OCI-LY1 (cell line): ENCODE measurements around the gene RGS10.

Experiments
- H2AFZ ChIP-seq: fragments of 200-600 bp; sonication (generic), shearing (Covaris generic); 2 replicates; pipeline ENCODE4 v1.6.0; 2014; ENCODE audit warnings: antibody characterized with exemption, mild to moderate bottlenecking, low read length
- H3F3A ChIP-seq: fragments of 200-600 bp; sonication (generic), shearing (Covaris generic); 2 replicates; pipeline ENCODE4 v1.6.0; 2014; ENCODE audit warnings: mild to moderate bottlenecking, antibody characterized with exemption, low read length, moderate library complexity; ENCODE audit not compliant: insufficient read depth
- H3K27ac ChIP-seq: fragments of 200-600 bp; sonication (generic); 2 replicates; pipeline ENCODE4 v1.5.1; 2014; ENCODE audit warnings: low read length, mixed run types, mild to moderate bottlenecking, low read depth; ENCODE audit not compliant: poor library complexity, severe bottlenecking
- H3K27me3 ChIP-seq: fragments of 200-600 bp; sonication (generic); 2 replicates; pipeline ENCODE4 v1.6.0; 2014; ENCODE audit warnings: antibody characterized with exemption, mild to moderate bottlenecking, low read length, moderate library complexity; ENCODE audit not compliant: insufficient read depth
- H3K36me3 ChIP-seq: fragments of 200-600 bp; sonication (generic); 2 replicates; pipeline ENCODE4 v1.6.1; 2014; ENCODE audit warnings: mild to moderate bottlenecking, antibody characterized with exemption, low read length, moderate library complexity, mixed read lengths; ENCODE audit not compliant: insufficient read depth
- H3K4me1 ChIP-seq: fragments of 200-600 bp; sonication (generic); 2 replicates; pipeline ENCODE4 v1.5.1; 2014; ENCODE audit warnings: mild to moderate bottlenecking, low read length, moderate library complexity; ENCODE audit not compliant: insufficient read depth, severe bottlenecking
- H3K4me2 ChIP-seq: fragments of 200-600 bp; sonication (generic), shearing (Covaris generic); 2 replicates; pipeline ENCODE4 v1.6.1; 2014; ENCODE audit warnings: low read length
- H3K4me3 ChIP-seq: fragments of 200-600 bp; sonication (generic); 2 replicates; pipeline ENCODE4 v1.5.1; 2014; ENCODE audit warnings: low read length, low read depth, mild to moderate bottlenecking, mixed read lengths; ENCODE audit not compliant: poor library complexity, severe bottlenecking
- H3K79me2 ChIP-seq: fragments of 200-600 bp; shearing (Covaris generic); 2 replicates; pipeline ENCODE4 v1.6.1; 2016; ENCODE audit warnings: mixed run types, low read length, mixed read lengths; ENCODE audit not compliant: insufficient read depth
- H3K9ac ChIP-seq: fragments of 200-600 bp; sonication (generic), shearing (Covaris generic); 2 replicates; pipeline ENCODE4 v1.6.1; 2014; ENCODE audit warnings: mild to moderate bottlenecking, low read length, mixed read lengths
- H3K9me2 ChIP-seq: fragments of 200-600 bp; sonication (generic), shearing (Covaris generic); 2 replicates; pipeline ENCODE4 v1.6.1; 2014; ENCODE audit warnings: low read depth, mild to moderate bottlenecking, low read length, mixed read lengths
- H3K9me3 ChIP-seq: fragments of 200-600 bp; shearing (Covaris generic); 2 replicates; pipeline ENCODE4 v1.6.1; 2014; ENCODE audit warnings: low read length, mixed read lengths
- H4K20me1 ChIP-seq: fragments of 200-600 bp; sonication (generic), shearing (Covaris generic); 2 replicates; pipeline ENCODE4 v1.6.0; 2016; ENCODE audit warnings: mild to moderate bottlenecking, low read length; ENCODE audit not compliant: insufficient read depth
- EZH2 ChIP-seq: fragments of 200-600 bp; sonication (generic), shearing (Covaris generic); IDR thresholded peaks from 2 replicates; pipeline ENCODE4 v1.8.0; 2017; ENCODE audit warnings: borderline replicate concordance, mixed run types, mild to moderate bottlenecking, antibody characterized with exemption, low read length, moderate library complexity, mixed read lengths
- TF ChIP-seq, protein P1 (sequence below): fragments of 200-600 bp; sonication (generic), shearing (Covaris generic); IDR thresholded peaks from 2 replicates; pipeline ENCODE4 v1.5.1; 2017; ENCODE audit warnings: mild to moderate bottlenecking, antibody characterized with exemption, low read length, moderate library complexity, mixed read lengths

The RGS10 gene

DNA sequence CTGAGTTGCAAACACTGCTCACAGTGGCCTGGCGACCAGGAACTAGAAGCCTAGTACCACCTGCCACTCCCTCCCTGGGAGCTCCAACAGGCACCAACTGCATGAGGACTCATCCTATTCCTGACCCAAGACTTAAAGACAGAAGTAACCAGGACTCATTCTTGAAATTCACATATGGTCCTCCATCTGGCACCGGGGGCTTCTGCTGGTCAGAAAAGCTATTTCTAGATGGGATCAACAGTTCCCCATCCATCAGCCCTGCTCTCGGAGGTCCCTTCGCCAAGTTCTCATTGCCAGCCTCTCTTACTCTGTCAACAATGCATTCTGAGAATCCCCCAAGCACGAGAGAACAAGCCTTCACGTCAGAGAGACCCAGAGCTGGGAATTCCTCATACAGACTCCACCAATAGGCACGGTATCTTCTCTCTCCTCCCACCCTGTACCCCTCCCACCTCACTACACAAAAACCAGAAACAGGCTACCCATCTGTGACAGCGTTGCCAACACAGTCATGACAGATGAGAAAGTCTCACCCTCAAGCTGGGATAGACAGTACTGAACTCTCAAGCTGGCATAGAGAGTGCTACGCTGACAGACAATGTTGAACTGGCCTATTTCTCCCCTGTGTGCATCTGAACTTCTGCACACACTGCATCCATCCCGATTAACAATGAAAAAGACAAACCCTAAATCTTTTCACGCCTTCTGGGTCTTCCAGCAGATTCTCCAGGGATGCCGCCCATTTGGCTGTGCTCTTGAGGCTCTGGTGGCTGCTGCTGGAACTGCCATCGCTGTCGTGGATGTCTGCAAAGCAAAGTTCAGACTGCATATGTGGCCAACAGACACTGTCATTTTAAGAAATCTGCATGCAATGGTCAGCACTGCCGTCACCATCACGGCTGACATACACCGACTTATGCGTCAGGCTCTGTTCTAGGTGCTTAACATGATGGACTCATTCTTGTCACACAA, 15.6 kb downstream of the RGS10 start:
- Histone ChIP-seq H3K79me2 (no peaks in the 10 kb centered on the region), H2AFZ (no peak overlapping the region), H3K36me3 (no peaks in the 10 kb centered on the region), H3K9me3 (no peaks in the 10 kb centered on the region), H3K4me1 (no peaks in the 10 kb centered on the region), H3K4me3 (no peak overlapping the region), H3K9me2 (no peaks in the 10 kb centered on the region), H3K4me2 (no peak overlapping the region), H3K27ac (no peak overlapping the region), H3K9ac (no peak overlapping the region), H3K27me3 (0 out of 2 replicates have a peak, but pooled peaks cover 3% of the 10 kb centered on the region), H3F3A (no peaks in the 10 kb centered on the region), H4K20me1 (no peaks in the 10 kb centered on the region)
- TF ChIP-seq EZH2 = no peak
- TF ChIP-seq, protein P1, sequence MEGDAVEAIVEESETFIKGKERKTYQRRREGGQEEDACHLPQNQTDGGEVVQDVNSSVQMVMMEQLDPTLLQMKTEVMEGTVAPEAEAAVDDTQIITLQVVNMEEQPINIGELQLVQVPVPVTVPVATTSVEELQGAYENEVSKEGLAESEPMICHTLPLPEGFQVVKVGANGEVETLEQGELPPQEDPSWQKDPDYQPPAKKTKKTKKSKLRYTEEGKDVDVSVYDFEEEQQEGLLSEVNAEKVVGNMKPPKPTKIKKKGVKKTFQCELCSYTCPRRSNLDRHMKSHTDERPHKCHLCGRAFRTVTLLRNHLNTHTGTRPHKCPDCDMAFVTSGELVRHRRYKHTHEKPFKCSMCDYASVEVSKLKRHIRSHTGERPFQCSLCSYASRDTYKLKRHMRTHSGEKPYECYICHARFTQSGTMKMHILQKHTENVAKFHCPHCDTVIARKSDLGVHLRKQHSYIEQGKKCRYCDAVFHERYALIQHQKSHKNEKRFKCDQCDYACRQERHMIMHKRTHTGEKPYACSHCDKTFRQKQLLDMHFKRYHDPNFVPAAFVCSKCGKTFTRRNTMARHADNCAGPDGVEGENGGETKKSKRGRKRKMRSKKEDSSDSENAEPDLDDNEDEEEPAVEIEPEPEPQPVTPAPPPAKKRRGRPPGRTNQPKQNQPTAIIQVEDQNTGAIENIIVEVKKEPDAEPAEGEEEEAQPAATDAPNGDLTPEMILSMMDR = peak; percentile 17; the same call in 1 of the 2 replicates

DNA sequence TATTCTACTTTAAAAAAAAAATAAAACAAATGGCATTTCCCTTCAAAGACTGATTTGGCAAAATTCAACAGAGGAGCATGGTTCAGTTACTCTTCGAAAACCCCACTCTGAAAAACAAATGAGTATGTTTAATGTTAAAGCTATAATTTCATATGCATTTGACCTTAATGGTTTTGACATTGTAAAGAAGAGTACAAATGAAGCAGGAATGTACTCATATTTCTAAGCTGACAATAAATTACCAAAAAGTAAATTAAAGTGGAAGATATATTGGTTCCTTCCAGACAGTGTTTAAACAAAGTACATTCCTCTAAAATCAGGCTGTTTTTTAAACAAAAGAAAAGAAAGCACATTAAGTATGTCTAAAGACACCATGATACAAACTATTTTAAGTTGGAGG, 16.4 kb downstream of the RGS10 start:
- Histone ChIP-seq H3K9me2 (no peaks in the 10 kb centered on the region), H3K4me3 (no peak overlapping the region), H3K4me1 (no peaks in the 10 kb centered on the region), H3K79me2 (no peaks in the 10 kb centered on the region), H3K9ac (no peak overlapping the region), H4K20me1 (no peaks in the 10 kb centered on the region), H3K4me2 (no peak overlapping the region), H3K27me3 (0 out of 2 replicates have a peak, but pooled peaks cover 3% of the 10 kb centered on the region), H3K27ac (no peak overlapping the region), H2AFZ (no peak overlapping the region), H3K36me3 (no peaks in the 10 kb centered on the region), H3F3A (no peaks in the 10 kb centered on the region), H3K9me3 (no peaks in the 10 kb centered on the region)
- TF ChIP-seq, protein P1 = no peak
- TF ChIP-seq EZH2 = no peak

DNA sequence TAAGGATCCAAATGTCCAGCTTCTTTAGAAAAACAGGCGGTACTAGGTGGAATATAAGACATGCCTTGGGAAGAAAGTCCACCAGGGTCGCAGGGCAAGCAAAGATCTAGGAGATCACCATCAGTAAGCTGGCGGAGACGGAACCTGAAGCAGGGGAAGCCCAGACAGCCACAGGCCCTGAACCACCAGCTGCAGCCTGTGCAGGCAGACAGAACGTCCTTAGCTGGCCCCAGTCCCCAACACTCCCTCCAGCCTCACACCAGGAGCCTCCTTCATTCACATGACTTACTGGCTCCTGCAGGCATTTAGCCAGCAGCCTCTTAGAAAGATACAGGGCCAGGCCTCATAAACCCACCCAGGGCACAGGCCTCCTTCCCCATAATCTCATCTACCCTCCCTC, 17.4 kb downstream of the RGS10 start:
- H3K4me1 ChIP-seq = no peaks in the 10 kb centered on the region
- no peak overlapping the region for H3K27ac ChIP-seq
- H3K36me3 ChIP-seq = no peaks in the 10 kb centered on the region
- no peak overlapping the region for H3K4me2 ChIP-seq
- H3K9me2 ChIP-seq = no peaks in the 10 kb centered on the region
- no peaks in the 10 kb centered on the region for H3F3A ChIP-seq
- H4K20me1 ChIP-seq = no peaks in the 10 kb centered on the region
- 0 out of 2 replicates have a peak, but pooled peaks cover 3% of the 10 kb centered on the region for H3K27me3 ChIP-seq
- H3K79me2 ChIP-seq = no peaks in the 10 kb centered on the region
- no peak overlapping the region for H3K4me3 ChIP-seq
- no peak overlapping the region for H2AFZ ChIP-seq
- H3K9me3 ChIP-seq = no peaks in the 10 kb centered on the region
- TF ChIP-seq EZH2 = no peak
- TF ChIP-seq, protein P1 = no peak
- H3K9ac ChIP-seq = no peak overlapping the region
